Neural cell (in vitro differentiated cells): ENCODE results near the gene LARGE1. TPM values are rescaled to one million over a fixed set of nuclear protein-coding genes. Genes with fewer than 3 reads are reported as not detected.

Experiments
- H2AFZ ChIP-seq: fragments of 200-600, 300-800 bp; sonication (generic), shearing (Covaris generic); 2 replicates; pipeline ENCODE4 v1.6.0; 2014; ENCODE audit warnings: low read depth, mild to moderate bottlenecking, antibody characterized with exemption, low read length, moderate library complexity
- H3F3A ChIP-seq: fragments of 200-600 bp; shearing (Covaris generic); 2 replicates; pipeline ENCODE4 v1.6.1; 2016; ENCODE audit warnings: mild to moderate bottlenecking, moderate library complexity, mixed read lengths, antibody characterized with exemption, low read length; ENCODE audit not compliant: insufficient read depth, poor library complexity, severe bottlenecking
- H3K27ac ChIP-seq: fragments of 200-600, 300-800 bp; sonication (generic), shearing (Covaris generic); 2 replicates; pipeline ENCODE4 v1.5.1; 2014; ENCODE audit warnings: mild to moderate bottlenecking, low read length, moderate library complexity
- H3K27me3 ChIP-seq: fragments of 300-800, 200-600 bp; sonication (generic), shearing (Covaris generic); 2 replicates; pipeline ENCODE4 v1.6.0; 2014; ENCODE audit warnings: mild to moderate bottlenecking, low read depth, low read length, moderate library complexity; ENCODE audit not compliant: insufficient read depth
- H3K36me3 ChIP-seq: fragments of 300-800, 200-600 bp; sonication (generic), shearing (Covaris generic); 2 replicates; pipeline ENCODE4 v1.5.1; 2014; ENCODE audit warnings: mild to moderate bottlenecking, antibody characterized with exemption, low read length, moderate library complexity; ENCODE audit not compliant: insufficient read depth
- H3K4me2 ChIP-seq: fragments of 300-800, 200-600 bp; sonication (generic), shearing (Covaris generic); 2 replicates; pipeline ENCODE4 v1.6.0; 2014; ENCODE audit warnings: mild to moderate bottlenecking, low read length
- H3K4me3 ChIP-seq: fragments of 300-800, 200-600 bp; sonication (generic), shearing (Covaris generic); 2 replicates; pipeline ENCODE4 v1.5.1; 2014; ENCODE audit warnings: mild to moderate bottlenecking, low read length, moderate library complexity
- H3K79me2 ChIP-seq: fragments of 200-600 bp; shearing (Covaris generic); replicated peaks from 2 replicates; pipeline ENCODE4 v1.6.0; 2014; ENCODE audit warnings: mild to moderate bottlenecking, low read length, moderate library complexity; ENCODE audit not compliant: insufficient read depth
- H3K9ac ChIP-seq: fragments of 300-800, 200-600 bp; sonication (generic), shearing (Covaris generic); 2 replicates; pipeline ENCODE4 v1.6.1; 2016; ENCODE audit warnings: mild to moderate bottlenecking, low read length, mixed read lengths
- H3K9me2 ChIP-seq: fragments of 200-600 bp; shearing (Covaris generic); 2 replicates; pipeline ENCODE4 v1.6.1; 2016; ENCODE audit warnings: mild to moderate bottlenecking, low read length, mixed read lengths; ENCODE audit not compliant: insufficient read depth
- H3K9me3 ChIP-seq: fragments of 200-600, 300-800 bp; sonication (generic), shearing (Covaris generic); 2 replicates; pipeline ENCODE4 v1.6.1; 2016; ENCODE audit warnings: mild to moderate bottlenecking, mixed run types, low read length, moderate library complexity, mixed read lengths
- H4K20me1 ChIP-seq: fragments of 200-600 bp; shearing (Covaris generic); 2 replicates; pipeline ENCODE4 v1.6.1; 2016; ENCODE audit warnings: mild to moderate bottlenecking, mixed run types; ENCODE audit not compliant: insufficient read depth
- CTCF ChIP-seq: fragments of 450-650 bp; IDR thresholded peaks from 2 replicates; pipeline ENCODE4 v1.5.1; 2014; ENCODE audit warnings: antibody characterized with exemption, mild to moderate bottlenecking, moderate library complexity; ENCODE audit not compliant: poor library complexity, severe bottlenecking
- EP300 ChIP-seq: fragments of 450-650 bp; conservative IDR thresholded peaks from 2 replicates; pipeline ENCODE4 v1.6.1; 2014; ENCODE audit warnings: antibody characterized with exemption, mild to moderate bottlenecking, moderate library complexity; ENCODE audit not compliant: poor library complexity, severe bottlenecking
- EZH2 ChIP-seq: fragments of 200-600, 300-800 bp; shearing (Covaris generic), sonication (generic); IDR thresholded peaks from 2 replicates; pipeline ENCODE4 v1.6.1; 2014; ENCODE audit warnings: antibody characterized with exemption, low read length, borderline replicate concordance, mild to moderate bottlenecking; ENCODE audit not compliant: insufficient read depth, poor library complexity, severe bottlenecking
- MXI1 ChIP-seq: fragments of 450-650 bp; conservative IDR thresholded peaks from 2 replicates; pipeline ENCODE4 v1.6.1; 2014; ENCODE audit warnings: antibody characterized with exemption, mild to moderate bottlenecking; ENCODE audit not compliant: poor library complexity, severe bottlenecking
- POLR2AphosphoS5 ChIP-seq: IDR thresholded peaks from 2 replicates; pipeline ENCODE4 v1.6.1; 2012
- RAD21 ChIP-seq: fragments of 450-650 bp; conservative IDR thresholded peaks from 2 replicates; pipeline ENCODE4 v1.6.1; 2014; ENCODE audit warnings: antibody characterized with exemption, mild to moderate bottlenecking, moderate library complexity
- REST ChIP-seq: IDR thresholded peaks from 2 replicates; pipeline ENCODE4 v1.6.1; 2012; ENCODE audit warnings: borderline replicate concordance
- SMC3 ChIP-seq: fragments of 450-650 bp; conservative IDR thresholded peaks from 2 replicates; pipeline ENCODE4 v1.6.1; 2014; ENCODE audit warnings: antibody characterized with exemption, mild to moderate bottlenecking, moderate library complexity; ENCODE audit not compliant: poor library complexity
- TAF1 ChIP-seq: IDR thresholded peaks from 2 replicates; pipeline ENCODE4 v1.6.1; 2012; ENCODE audit warnings: low read depth
- polyA plus RNA-seq: library from polyadenylated mRNA; depleted of rRNA; stranded (reverse); fragments of >200 nt; gene quantifications from 2 replicates; pipeline ENCODE4 v1.2.3, GENCODE V29; 2014

Gene LARGE1
- polyA plus RNA-seq, 1 donor from 2014 or later, result 27.5 TPM

GRCh38 chr22:33555814-33556522 is 364.3 kb downstream of the LARGE1 start:
- no peak overlapping the region for H3K9ac ChIP-seq
- TF ChIP-seq REST (no peak), TAF1 (no peak), EP300 (no peak), EZH2 (no peak), RAD21 (no peak), CTCF (no peak), POLR2AphosphoS5 (no peak), MXI1 (no peak), SMC3 (no peak)
- H3K27me3 ChIP-seq, result no peaks in the 10 kb centered on the region
- H3F3A ChIP-seq, result no peaks in the 10 kb centered on the region
- no peak overlapping the region for H3K27ac ChIP-seq
- no peaks in the 10 kb centered on the region for H4K20me1 ChIP-seq
- no peaks in the 10 kb centered on the region for H3K36me3 ChIP-seq
- H2AFZ ChIP-seq, result no peak overlapping the region
- no peaks in the 10 kb centered on the region for H3K9me3 ChIP-seq
- no peaks in the 10 kb centered on the region for H3K79me2 ChIP-seq
- no peak overlapping the region for H3K4me3 ChIP-seq
- H3K4me2 ChIP-seq, result no peak overlapping the region
- no peaks in the 10 kb centered on the region for H3K9me2 ChIP-seq

- Histone ChIP-seq H3K9me2 (no peaks in the 10 kb centered on the region), H3K4me3 (no peak overlapping the region), H3K36me3 (no peaks in the 10 kb centered on the region), H3K27ac (no peak overlapping the region), H3K9me3 (no peaks in the 10 kb centered on the region), H3K27me3 (no peaks in the 10 kb centered on the region), H2AFZ (no peak overlapping the region), H3K9ac (no peak overlapping the region), H3K4me2 (no peak overlapping the region), H3K79me2 (no peaks in the 10 kb centered on the region), H4K20me1 (no peaks in the 10 kb centered on the region), H3F3A (no peaks in the 10 kb centered on the region)
- TF ChIP-seq EZH2 (no peak), SMC3 (no peak), POLR2AphosphoS5 (no peak), TAF1 (no peak), MXI1 (no peak), CTCF (no peak), RAD21 (no peak), EP300 (no peak), REST (no peak)
Measured at GRCh38 chr22:33553493-33553892, 366.8 kb downstream of the LARGE1 start.
